Stimulated activated naive CD4-positive, alpha-beta T cell (primary cell): ENCODE measurements around the gene MBL2.

Experiments used
- DNase-seq, 6 experiments: peaks; one replicate each; lab custom pipeline; 2025; lab: John Stamatoyannopoulos, UW

The MBL2 gene

GRCh38 chr10:52772623-52773022, at the start of gene MBL2:
Gene MBL2 (minus strand): TSS chr10:52772784. CDS start chr10:52771635, 1,149 bp downstream.
- no peak for DNase-seq

GRCh38 chr10:52820309-52820708, 47.7 kb upstream of the MBL2 start:
- DNase-seq: no peak

DNA sequence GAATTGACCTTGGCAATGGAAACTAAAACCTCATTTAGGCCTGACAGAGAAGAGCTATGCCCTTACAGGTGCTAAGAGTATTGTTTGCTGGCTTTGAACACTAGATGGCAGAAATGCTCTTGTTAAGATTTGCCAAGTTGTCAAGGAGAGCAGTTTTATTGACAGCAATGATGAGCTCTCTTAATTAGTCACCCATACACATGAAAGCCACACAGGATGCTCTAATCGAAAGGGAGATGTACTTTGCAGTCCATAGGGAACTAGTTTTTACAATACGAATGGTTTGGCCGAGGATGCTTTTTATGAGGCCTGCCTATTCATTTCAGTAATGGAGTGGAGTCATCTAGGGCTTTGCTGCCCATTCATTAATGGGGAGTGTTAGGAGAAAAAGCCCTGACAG, 45.4 kb upstream of the MBL2 start:
- no peak for DNase-seq

DNA sequence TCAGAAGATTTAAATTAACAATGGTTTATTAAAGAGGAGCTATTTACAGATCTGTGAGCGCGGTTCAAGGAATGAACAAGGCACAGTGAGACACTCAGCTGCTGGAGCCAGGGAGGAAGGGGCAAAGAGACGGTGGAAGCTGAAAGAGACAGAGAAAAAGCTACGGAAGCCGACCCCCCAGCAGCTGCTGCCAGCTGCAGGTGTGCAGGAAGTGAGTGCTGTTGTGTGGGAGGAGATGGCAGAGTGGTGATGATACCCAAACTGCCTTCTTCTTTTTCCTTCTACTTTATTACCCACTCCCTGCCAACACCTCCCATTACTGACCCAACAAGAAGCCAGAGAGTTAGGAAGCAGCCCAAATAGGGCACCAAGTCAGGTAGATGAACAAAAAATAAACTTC, 41.9 kb upstream of the MBL2 start:
- no peak for DNase-seq

DNA sequence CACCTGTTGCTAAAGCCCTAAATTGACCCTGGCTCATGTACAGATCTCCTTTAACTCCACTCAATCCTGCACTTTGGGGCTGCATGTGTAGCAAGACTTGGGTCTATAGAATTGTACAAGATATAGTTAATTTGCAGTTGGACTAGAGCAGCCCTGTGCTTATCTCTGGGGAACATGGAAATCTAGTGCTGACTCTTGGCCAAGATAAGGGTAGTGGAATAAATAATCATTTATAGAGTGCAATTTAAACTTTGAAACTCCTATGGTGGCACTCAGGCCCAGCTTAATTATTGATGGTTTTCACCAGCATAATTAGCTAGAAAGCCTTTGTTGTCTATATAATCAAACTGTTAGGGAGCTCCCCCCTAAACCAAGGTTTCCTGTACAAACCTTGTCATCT, 39.2 kb upstream of the MBL2 start:
- DNase-seq: no peak

GRCh38 chr10:52810761-52811160, 38.2 kb upstream of the MBL2 start:
- no peak for DNase-seq

DNA sequence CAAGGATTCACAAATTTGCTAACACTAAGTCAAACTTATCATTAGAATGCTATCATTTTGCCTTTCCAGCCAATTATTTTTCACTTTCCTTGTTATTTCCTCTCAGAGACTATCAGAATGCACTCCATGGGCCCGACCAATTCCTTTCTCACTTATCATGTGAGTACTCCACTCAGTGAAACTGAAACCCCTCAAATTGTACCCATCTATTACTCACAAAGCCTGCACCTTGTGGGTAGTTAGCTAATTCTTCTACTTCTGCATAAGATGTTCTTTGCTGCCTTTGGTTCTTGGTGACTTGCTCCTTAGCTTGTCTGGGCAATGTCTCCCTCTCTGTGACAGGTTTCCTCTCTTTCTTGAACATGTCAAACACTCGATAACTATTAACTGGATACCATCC, 35.2 kb upstream of the MBL2 start:
- DNase-seq: no peak

DNA sequence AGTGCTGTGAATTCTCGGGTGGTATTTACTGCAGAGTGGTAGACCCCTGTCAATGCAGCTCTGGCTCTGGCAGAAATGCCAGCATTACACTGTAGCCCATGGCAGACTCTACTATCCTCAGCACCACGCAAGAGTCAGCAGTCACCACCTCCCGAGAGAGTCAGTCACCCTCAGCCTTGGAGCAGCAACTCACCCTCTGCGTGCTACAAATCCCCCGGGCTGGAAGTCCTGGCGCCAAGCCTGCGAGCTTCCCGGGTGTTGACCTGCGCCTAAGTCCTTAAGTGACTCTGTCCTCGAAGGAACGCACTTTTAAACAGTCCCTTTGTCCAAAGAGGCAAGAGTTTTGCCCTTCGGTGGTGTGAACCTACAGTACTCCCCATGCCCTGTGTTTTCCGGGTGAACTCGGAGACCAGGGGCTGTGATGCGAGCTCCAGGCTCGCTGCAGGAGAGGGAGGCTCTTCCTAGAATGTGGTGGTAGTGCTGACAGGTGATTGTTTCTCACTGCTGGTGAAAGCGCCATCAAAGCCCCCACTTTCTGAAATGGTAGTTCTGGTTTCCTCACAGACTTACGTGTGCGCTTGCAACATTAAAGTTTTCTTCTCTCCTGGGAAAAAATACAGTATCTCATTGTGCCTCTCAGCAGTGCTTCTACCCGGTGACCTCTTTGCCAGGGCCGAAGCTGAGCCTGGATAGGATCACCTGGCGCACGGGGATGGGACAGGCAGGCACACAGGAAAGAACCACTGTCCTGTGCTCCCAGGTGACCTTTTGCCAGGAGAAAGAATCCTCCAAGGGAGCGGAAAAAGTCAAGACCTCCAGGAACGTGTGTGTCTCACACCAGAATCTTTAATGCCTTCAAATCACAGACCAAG, 33.1 kb upstream of the MBL2 start:
- no peak for DNase-seq

DNA sequence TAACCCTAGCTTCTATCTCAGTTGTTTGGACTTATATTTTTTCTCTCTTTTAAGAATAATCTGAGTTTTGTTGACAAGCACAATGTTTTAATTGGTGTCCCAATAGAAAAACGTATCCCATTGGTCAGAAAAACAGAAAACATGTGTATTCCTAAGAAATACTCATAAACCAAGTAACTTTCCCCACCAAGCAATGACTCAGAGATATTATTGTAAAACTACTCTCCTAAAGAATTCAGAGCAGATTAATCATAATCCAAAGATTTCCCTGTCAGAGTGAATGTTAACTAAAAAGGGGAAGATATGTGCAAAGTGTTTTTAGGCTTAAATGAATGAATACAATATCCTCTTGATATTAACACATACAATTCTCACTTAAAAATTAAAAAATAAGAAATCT, 29.4 kb upstream of the MBL2 start:
- DNase-seq: no peak

GRCh38 chr10:52786098-52786497, 13.5 kb upstream of the MBL2 start:
- DNase-seq: no peak

GRCh38 chr10:52785418-52785817, 12.8 kb upstream of the MBL2 start:
- DNase-seq: no peak

DNA sequence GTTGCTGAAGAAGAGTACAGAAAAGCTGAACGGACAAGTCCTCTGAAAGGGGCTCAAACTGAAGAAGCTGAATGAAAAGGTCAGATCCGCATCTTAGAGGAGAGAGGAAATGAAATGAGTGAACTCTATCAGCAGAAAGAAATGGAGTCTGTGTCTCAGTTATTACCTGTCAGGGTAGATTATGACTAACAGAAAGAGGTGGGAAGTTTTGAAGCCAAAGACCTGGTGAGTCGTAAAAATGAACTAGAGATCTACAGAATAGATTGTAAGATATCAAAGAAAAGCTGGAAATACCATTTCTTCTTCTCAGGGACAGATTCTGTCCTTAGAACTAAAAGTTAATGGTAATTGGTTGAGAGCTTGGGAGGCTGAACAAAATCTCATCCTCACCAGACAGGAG, 11.1 kb upstream of the MBL2 start:
- no peak for DNase-seq

- DNase-seq: no peak
These were observed 10.0 kb upstream of the MBL2 start for GRCh38 chr10:52782554-52782953.

- DNase-seq: no peak
These were observed 8.0 kb upstream of the MBL2 start for GRCh38 chr10:52780391-52781155.

DNA sequence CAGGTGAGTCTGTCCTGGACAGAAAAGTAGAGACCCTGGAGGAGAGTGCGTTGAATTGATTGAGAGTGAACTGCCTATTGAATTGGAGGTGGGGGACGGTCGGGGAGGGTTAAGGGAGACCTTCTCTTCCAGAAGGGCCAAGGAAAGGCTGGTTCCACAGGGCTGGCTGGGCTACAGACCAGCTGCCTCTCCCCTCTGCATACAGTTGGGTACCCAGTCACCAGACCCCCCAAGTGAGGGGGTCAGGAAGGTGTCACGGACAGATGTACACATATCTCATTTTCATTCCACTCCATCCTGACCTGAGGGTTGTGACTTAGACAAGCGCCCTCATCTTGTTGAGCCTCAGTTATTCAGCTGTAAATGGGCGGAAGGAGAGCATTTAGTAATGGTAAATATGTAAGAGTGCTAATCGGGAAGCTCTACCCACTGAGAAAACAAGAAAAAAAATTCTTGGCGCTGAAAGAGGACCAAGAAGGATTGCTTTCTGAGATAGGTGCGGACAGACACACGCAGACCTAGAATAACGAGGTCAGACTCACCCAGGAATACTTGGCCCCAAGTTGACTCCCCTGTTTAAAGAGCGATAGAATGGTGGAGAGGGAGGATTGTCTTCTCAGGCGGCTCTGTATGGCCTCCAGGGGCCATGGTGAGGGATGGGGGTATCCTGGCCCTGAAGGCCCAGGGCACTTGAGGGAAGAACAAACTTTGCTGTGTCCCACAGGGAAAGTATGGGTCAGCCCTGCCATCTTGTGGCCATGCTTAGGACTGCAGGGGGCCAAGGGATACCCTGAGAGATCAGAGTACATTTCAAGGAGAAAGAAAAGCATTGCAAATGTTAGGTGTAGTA, 7.2 kb upstream of the MBL2 start:
- peak in 2 of 6 experiments; percentile 1 to 2 for DNase-seq

DNA sequence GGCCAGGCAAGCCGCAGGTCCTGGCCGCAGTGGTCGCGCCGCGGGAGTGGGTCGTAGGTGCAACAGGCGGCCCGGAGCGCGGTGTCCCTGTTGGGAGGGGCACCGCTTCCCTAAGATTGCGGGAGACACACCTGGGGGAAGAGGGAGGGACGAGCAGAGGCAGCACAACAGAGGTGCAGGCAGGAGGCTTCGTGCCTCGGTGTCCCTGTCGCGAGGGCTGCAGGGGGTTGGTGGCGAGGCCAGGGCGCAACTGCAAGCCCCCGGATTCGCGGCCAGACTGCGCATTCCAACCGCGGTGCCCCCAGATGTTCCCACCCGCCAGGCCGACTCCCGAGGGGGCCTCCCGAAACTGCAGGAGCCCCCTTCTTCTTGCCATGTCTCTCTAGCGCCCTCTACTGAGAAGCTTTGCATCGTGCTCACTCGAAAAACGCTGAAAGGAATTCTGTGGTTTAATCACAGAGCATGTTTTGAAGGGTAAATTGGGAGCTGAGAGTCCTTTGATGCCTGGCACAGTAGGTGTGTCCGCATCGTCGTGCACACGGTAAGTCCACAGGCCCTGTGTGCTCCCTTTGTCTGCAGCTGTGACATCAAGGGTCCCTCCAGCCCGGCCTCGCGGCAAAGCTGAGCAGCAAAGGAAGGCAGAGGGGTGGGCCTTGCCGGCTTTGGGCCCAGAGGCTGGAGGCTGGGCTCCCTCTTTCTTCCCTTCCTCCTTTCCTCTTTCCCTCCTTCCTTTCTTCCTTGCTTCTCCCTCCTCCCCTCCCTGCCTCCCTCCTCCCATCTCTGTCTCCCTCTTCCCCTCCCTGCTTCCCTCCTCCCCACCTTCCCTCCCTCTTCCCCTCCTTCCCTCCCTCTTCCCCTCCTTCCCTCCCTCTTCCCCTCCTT, 6.2 kb upstream of the MBL2 start:
- no peak for DNase-seq

- DNase-seq: no peak
These were observed 4.8 kb upstream of the MBL2 start for GRCh38 chr10:52777414-52777813.

GRCh38 chr10:52776471-52776903, 3.9 kb upstream of the MBL2 start:
- DNase-seq: no peak

- DNase-seq: no peak
These were observed 2.6 kb upstream of the MBL2 start for GRCh38 chr10:52775132-52775647.

DNA sequence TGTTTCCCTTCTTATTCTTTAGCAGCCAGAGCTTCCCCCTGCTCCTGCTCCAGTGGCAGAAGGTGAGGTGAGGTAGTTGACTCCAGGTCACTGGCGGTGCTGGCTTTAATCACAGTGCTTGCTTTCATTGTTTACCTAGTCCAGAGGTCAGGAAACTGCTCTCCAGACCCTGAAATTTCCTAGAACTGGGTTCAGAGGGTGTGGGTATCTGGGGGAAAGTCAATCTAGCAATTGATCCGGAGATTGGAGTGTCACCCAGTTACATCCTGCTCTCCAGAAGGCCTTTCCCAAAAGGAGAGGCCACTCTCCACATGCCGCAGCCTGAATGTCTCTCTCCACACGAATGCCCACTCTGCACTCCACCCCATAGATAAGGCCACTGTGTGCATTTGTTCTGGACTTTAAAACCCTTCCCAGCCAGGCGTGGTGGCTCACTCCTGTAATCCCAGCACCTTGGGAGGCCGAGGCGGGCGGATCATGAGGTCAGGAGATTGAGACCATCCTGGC, 2.1 kb upstream of the MBL2 start:
- DNase-seq: no peak

GRCh38 chr10:52774182-52774581, 1.6 kb upstream of the MBL2 start:
- DNase-seq: no peak
